ENCODE measurements around the gene SLC47A2. TPM values are rescaled to one million over a fixed set of nuclear protein-coding genes. Genes with fewer than 3 reads are reported as not detected.

SLC47A2 gene
- total RNA-seq, 1 experiment from 2014 or later = not detected

DNA sequence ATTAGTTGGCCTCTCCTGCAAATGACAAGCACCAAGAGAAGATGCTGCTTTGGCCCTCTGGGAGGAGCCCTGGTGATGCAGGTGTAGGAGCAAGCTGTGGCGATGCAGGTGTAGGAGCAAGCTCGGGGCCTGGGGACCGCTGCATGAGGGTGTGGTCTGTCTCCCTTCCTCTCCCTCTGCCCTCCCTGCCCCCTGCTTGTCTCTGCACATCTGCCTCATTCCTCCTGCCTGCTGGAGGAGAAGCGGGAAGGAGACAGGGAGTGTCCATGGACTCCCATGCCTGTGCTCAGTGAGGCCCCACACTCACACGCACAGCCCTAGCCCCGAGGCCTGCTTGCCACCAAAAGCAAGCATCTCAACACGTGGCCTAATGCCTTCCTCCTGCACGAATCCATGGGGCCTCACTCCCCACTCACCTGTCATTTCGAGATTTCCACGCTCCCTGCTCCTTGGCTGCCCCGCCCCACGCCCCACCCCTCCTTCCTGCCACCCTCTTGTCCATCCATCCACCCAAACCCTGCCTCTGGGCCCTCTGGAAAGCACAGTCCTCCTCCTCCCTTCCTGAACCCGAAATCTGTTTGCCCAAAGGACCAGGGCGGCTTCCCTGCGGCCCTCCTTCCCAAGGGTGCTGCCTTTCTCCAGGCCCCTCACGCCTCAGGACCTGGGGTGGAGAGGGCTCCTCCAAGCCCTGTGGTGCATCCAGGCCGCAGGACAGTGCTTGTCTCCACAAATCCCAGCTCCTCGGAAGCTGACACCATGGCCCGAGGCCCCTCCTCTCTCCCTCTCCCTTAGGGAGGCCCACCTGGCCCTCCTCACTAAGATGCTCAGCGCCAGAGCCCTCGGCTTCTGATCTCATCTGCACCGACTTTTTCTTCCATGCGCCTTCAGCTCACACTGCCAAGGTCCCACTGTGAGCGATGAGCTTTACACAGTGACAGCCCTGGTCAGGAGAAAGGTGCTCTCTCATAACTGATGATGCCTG, 43.5 kb upstream of the SLC47A2 start:
- no TSS peak for BruUV-seq (replicated peaks)
- Histone ChIP-seq H3K27me3 (ENCODE audit: control insufficient read depth, insufficient read depth, low read length) (no peaks in the 10 kb centered on the region), H3K27ac (ENCODE audit: low read length) (no peak overlapping the region), H3K4me1 (ENCODE audit: control insufficient read depth, insufficient read depth, low read length) (no peaks in the 10 kb centered on the region), H3K9me3 (ENCODE audit: control insufficient read depth, insufficient read depth, low read depth, low read length) (no peaks in the 10 kb centered on the region), H3K36me3 (ENCODE audit: control insufficient read depth, insufficient read depth, low read length) (no peaks in the 10 kb centered on the region), H3K4me3 (ENCODE audit: low read depth in 2 of 2, low read length in 2 of 2) (no peak overlapping the region)
- in situ Hi-C loops (cut with HindIII; ENCODE audit: low pct_unique_long_range_greater_than_20kb, low sequenced_read_pairs) = no loop called here
- ChIA-PET CTCF (interaction anchor here (0.5 to 0.8 kb wide), 2 partner anchors 107 to 169 kb away, joined by 3 to 4 read pairs; no protein-coding TSS in a partner anchor), POLR2A (no interaction called here)
- TF ChIP-seq, protein P1, sequence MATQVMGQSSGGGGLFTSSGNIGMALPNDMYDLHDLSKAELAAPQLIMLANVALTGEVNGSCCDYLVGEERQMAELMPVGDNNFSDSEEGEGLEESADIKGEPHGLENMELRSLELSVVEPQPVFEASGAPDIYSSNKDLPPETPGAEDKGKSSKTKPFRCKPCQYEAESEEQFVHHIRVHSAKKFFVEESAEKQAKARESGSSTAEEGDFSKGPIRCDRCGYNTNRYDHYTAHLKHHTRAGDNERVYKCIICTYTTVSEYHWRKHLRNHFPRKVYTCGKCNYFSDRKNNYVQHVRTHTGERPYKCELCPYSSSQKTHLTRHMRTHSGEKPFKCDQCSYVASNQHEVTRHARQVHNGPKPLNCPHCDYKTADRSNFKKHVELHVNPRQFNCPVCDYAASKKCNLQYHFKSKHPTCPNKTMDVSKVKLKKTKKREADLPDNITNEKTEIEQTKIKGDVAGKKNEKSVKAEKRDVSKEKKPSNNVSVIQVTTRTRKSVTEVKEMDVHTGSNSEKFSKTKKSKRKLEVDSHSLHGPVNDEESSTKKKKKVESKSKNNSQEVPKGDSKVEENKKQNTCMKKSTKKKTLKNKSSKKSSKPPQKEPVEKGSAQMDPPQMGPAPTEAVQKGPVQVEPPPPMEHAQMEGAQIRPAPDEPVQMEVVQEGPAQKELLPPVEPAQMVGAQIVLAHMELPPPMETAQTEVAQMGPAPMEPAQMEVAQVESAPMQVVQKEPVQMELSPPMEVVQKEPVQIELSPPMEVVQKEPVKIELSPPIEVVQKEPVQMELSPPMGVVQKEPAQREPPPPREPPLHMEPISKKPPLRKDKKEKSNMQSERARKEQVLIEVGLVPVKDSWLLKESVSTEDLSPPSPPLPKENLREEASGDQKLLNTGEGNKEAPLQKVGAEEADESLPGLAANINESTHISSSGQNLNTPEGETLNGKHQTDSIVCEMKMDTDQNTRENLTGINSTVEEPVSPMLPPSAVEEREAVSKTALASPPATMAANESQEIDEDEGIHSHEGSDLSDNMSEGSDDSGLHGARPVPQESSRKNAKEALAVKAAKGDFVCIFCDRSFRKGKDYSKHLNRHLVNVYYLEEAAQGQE (IDR thresholded peaks at IDR 0.05; ENCODE audit: insufficient read depth in 1 of 2, low read depth in 2 of 2, low read length in 1 of 2) = no peak
- TF ChIP-seq SIN3A (IDR thresholded peaks at IDR 0.05; ENCODE audit: borderline replicate concordance, insufficient read depth, low read depth, low read length) = no peak
- TF ChIP-seq, protein P2, sequence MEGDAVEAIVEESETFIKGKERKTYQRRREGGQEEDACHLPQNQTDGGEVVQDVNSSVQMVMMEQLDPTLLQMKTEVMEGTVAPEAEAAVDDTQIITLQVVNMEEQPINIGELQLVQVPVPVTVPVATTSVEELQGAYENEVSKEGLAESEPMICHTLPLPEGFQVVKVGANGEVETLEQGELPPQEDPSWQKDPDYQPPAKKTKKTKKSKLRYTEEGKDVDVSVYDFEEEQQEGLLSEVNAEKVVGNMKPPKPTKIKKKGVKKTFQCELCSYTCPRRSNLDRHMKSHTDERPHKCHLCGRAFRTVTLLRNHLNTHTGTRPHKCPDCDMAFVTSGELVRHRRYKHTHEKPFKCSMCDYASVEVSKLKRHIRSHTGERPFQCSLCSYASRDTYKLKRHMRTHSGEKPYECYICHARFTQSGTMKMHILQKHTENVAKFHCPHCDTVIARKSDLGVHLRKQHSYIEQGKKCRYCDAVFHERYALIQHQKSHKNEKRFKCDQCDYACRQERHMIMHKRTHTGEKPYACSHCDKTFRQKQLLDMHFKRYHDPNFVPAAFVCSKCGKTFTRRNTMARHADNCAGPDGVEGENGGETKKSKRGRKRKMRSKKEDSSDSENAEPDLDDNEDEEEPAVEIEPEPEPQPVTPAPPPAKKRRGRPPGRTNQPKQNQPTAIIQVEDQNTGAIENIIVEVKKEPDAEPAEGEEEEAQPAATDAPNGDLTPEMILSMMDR (IDR thresholded peaks at IDR 0.05) = no peak
- TF ChIP-seq POLR2AphosphoS5 (IDR thresholded peaks at IDR 0.05; ENCODE audit: low read depth, low read length) = no peak
- no peak for TF ChIP-seq TCF7L2 (IDR thresholded peaks at IDR 0.05; ENCODE audit: low read depth, low read length)
- intact Hi-C loops (cut with micrococcal nuclease; ENCODE audit: unreplicated experiment) = no loop called here
- ATAC-seq = no peak
- no peak for DNase-seq (ENCODE audit: low read depth, low spot score)

DNA sequence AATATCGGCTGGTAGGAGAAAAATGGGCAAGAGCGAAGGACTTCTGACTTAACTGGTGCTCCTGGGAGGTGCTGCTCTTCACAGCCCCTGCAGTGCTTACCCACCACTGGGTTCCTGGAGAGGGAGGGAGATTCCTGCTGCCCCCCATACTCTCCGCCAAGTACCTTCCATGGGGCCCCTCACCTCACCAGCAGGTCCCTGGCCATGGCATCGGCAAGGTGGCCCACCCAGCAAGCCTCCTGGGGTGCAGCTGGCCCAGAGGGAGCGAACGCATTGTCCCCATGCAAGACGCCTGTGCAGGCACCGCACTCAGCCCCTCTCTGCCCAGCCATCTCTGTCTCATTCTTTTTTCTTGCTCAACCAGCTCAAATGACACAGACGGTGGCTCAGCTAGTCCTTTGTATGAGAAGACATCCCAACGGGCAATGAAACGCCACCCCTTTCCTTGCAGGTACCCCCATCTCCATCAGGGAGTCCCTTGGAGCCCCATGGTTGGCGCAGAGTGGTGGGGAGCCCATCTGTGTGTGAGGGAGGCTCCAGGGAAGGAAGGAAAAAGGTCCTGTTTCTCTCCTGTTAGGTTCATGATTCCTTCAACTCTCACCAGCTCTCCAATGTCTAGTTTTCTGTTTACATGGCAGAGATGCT, 41.3 kb upstream of the SLC47A2 start:
- Histone ChIP-seq H3K9me3 (ENCODE audit: control insufficient read depth, insufficient read depth, low read depth, low read length) (no peaks in the 10 kb centered on the region), H3K36me3 (ENCODE audit: control insufficient read depth, insufficient read depth, low read length) (no peaks in the 10 kb centered on the region), H3K27me3 (ENCODE audit: control insufficient read depth, insufficient read depth, low read length) (no peaks in the 10 kb centered on the region), H3K4me3 (ENCODE audit: low read depth in 2 of 2, low read length in 2 of 2) (no peak overlapping the region), H3K27ac (ENCODE audit: low read length) (no peak overlapping the region), H3K4me1 (ENCODE audit: control insufficient read depth, insufficient read depth, low read length) (peaks cover 11% of the 10 kb centered on the region)
- ATAC-seq (no peak), DNase-seq (ENCODE audit: low read depth, low spot score) (no peak)
- no TSS peak for BruUV-seq (replicated peaks)
- ChIA-PET POLR2A (interaction anchor here (0.6 to 1.0 kb wide), 2 partner anchors 11 to 23 kb away, joined by 3 to 4 read pairs; no protein-coding TSS in a partner anchor), CTCF (no interaction called here)
- TF ChIP-seq, protein P1 (IDR thresholded peaks at IDR 0.05; ENCODE audit: insufficient read depth in 1 of 2, low read depth in 2 of 2, low read length in 1 of 2) = no peak
- intact Hi-C loops (cut with micrococcal nuclease; ENCODE audit: unreplicated experiment) = no loop called here
- in situ Hi-C loops (cut with HindIII; ENCODE audit: low pct_unique_long_range_greater_than_20kb, low sequenced_read_pairs) = no loop called here
